Heart left ventricle (tissue), 16 donors: ENCODE measurements around the gene EFHC1. TPM values are rescaled to one million over a fixed set of nuclear protein-coding genes. Genes with fewer than 3 reads are reported as not detected.
"Not testable (repeated sequence)": the region's sequence is repeated elsewhere in the genome, so short reads cannot be mapped to it uniquely, and the experiment has no call there.

ENCODE experiments used
- ATAC-seq, 4 donors: fragments of 200-7000 bp; cut with Tn5 transposase; one replicate each; pipeline ENCODE4 v1.9.1; 2020 to 2022; ENCODE audit warnings: moderate library complexity in 4 of 4, mild to moderate bottlenecking in 3 of 4, moderate number of reproducible peaks in 1 of 4
- DNase-seq, 5 donors: peaks; one replicate each; pipeline ENCODE4 v3.0.0-alpha.2; 2020
- H3K27ac ChIP-seq, 12 donors: fragments of 200-600 bp; sonication (generic) in 4 of 12; one replicate each; pipeline versions ENCODE4 v1.5.0 to v1.8.0; 2016 to 2022; ENCODE audit warnings: mild to moderate bottlenecking in 2 of 12
- H3K27me3 ChIP-seq, 9 donors: fragments of 200-600 bp; sonication (generic) in 2 of 9; one replicate each; pipeline versions ENCODE4 v1.5.1 to v1.8.0; 2016 to 2022; ENCODE audit warnings: mild to moderate bottlenecking in 3 of 9
- H3K36me3 ChIP-seq, 9 donors: fragments of 200-600 bp; sonication (generic) in 2 of 9; one replicate each; pipeline versions ENCODE4 v1.5.0 to v1.8.0; 2018 to 2022; ENCODE audit warnings: mild to moderate bottlenecking in 2 of 9
- H3K4me1 ChIP-seq, 12 donors: fragments of 200-600 bp; sonication (generic) in 4 of 12; one replicate each; pipeline versions ENCODE4 v1.5.0 to v1.8.0; 2016 to 2022; ENCODE audit warnings: mild to moderate bottlenecking in 3 of 12
- H3K4me3 ChIP-seq, 12 donors: fragments of 200-600 bp; sonication (generic) in 4 of 12; one replicate each; pipeline versions ENCODE4 v1.5.0 to v1.8.0; 2017 to 2022; ENCODE audit warnings: mild to moderate bottlenecking in 9 of 12, moderate library complexity in 4 of 12
- H3K9me3 ChIP-seq, 12 donors: fragments of 200-600 bp; sonication (generic) in 4 of 12; one replicate each; pipeline versions ENCODE4 v1.5.0 to v1.8.0; 2016 to 2022; ENCODE audit warnings: mild to moderate bottlenecking in 1 of 12
- CTCF ChIP-seq, 12 donors: fragments of 200-600 bp; sonication (generic) in 4 of 12; IDR thresholded peaks; one replicate each; pipeline versions ENCODE4 v1.5.0 to v1.8.0; 2018 to 2022; ENCODE audit warnings: antibody characterized with exemption in 12 of 12, mild to moderate bottlenecking in 5 of 12
- POLR2A ChIP-seq, 2 donors: fragments of 450-650 bp; IDR thresholded peaks; one replicate each; pipeline ENCODE4 v1.6.1; 2017; ENCODE audit warnings: antibody characterized with exemption in 2 of 2, mild to moderate bottlenecking in 2 of 2, moderate library complexity in 2 of 2
- WGBS, 4 donors: extraction: QIAGEN DNeasy Blood & Tissue Kit in 2 of 4; methylation state at CpG; one replicate each; pipeline versions ENCODE4 v1.1.5 to v1.1.7; 2013 to 2018; 5-methylcytosine and 5-hydroxymethylcytosine counted together
- intact Hi-C, 10 donors: fragments of 100-400 bp; cut with DNase I; formaldehyde crosslinking; loops; one replicate each; pipeline versions ENCODE4 v1.11.1 to v1.14.2; 2022
- polyA plus RNA-seq, 2 donors: library from polyadenylated mRNA; stranded (reverse); fragments of 200-250 nt; gene quantifications; one replicate each; pipeline ENCODE4 v1.2.3, GENCODE V29; 2013
- total RNA-seq, 9 donors: library from RNA; depleted of rRNA in 2 of 9; stranded (reverse); fragments of >200 nt in 2 of 9; fragmentation: NEBNext Ultra II Directional in 3 of 9; extraction: Animal tissue kit (Norgen Biotek cat#: 25700) in 3 of 9; gene quantifications; one replicate each; pipeline versions ENCODE4 v1.1.0 to v1.2.4, GENCODE V29; 2016 to 2023
- donor health status: ischemic (EF 13 %, LVEDD 7.1; RV severe dilation, severe dysfunction).
- donor health status: healthy with polysubstance abuse.
- donor health status: DM: no; HTN: yes; CAD: no.
- donor health status: DM: no; HTN: no; CAD: no.
- donor health status: ischemic (EF 25% LVEDD 6.9; RV normal size, moderate dysfunction).
- donor health status: ischemic (EF 25% LVEDD 5.7; RV mildly dilated, moderate dysfunction).
- donor health status: healthy.
- donor health status: DM: yes; HTN: yes; CAD: no.
- donor health status: ischemic (EF 35%, LVEDD 5.7; RV mildly dilated, moderate dysfunction).
- donor health status: nonischemic (EF 11% LVEDD 7.7; RV severe dilation, severe dysfunction).
- donor health status: DM: yes; HTN: yes; CAD: no.
- donor health status: PGD.
- donor health status: ischemic (EF 29% LVEDD 5.4; RV normal size, mild dysfunction).
- donor health status: nonischemic (EF 23%, LVEDD 6.1; RV moderate dilation, normal function).

EFHC1 gene
- total and polyA plus RNA-seq, 11 donors: 2.6 to 14.4 (median 4.3) TPM

- 56 to 72% (median 68%) methylated on average over 3 of the region's 3 CpGs for WGBS, 4 donors
- intact Hi-C loops: loop anchor here in 7 of 10 donors (5.0 to 10.0 kb wide), 4 partner anchors 74 to 154 kb away; partner anchors contain the start of gene TRAM2 (in 4 of the 7)
- no peaks in the 10 kb centered on the region for H3K27me3 ChIP-seq
- no peak overlapping the region for H3K4me3 ChIP-seq
- TF ChIP-seq POLR2A (IDR thresholded peaks at IDR 0.05) (no peak), CTCF (IDR thresholded peaks at IDR 0.05) (no peak)
- H3K9me3 ChIP-seq: no peaks in the 10 kb centered on the region
- DNase-seq (no peak), ATAC-seq (no peak)
- peak overlapping the region in 10 of 12 donors; percentile 0 to 70 (median 49) for H3K27ac ChIP-seq
- peaks cover 0 to 31% (median 15%) of the 10 kb centered on the region in 12 donors for H3K4me1 ChIP-seq
- peaks cover 0 to 11% (median 4%) of the 10 kb centered on the region in 9 donors for H3K36me3 ChIP-seq
These were observed 3.3 kb downstream of the EFHC1 start for GRCh38 chr6:52423448-52423847.

- no peaks in the 10 kb centered on the region for H3K9me3 ChIP-seq
- H3K27ac ChIP-seq: peak overlapping the region in 10 of 12 donors; percentile 0 to 70 (median 50)
- peaks cover 0 to 14% (median 4%) of the 10 kb centered on the region in 9 donors for H3K36me3 ChIP-seq
- DNase-seq: peak in 3 of 5 donors; percentile 26 to 66 (median 49)
- H3K4me3 ChIP-seq: no peak overlapping the region
- H3K27me3 ChIP-seq: no peaks in the 10 kb centered on the region
- H3K4me1 ChIP-seq: peaks cover 0 to 31% (median 12%) of the 10 kb centered on the region in 12 donors
- 66 to 78% (median 73%) methylated on average over 8 of the region's 8 CpGs for WGBS, 4 donors
- intact Hi-C loops: loop anchor here in 7 of 10 donors (5.0 to 10.0 kb wide), 4 partner anchors 73 to 153 kb away; partner anchors contain the start of gene TRAM2 (in 4 of the 7)
- TF ChIP-seq CTCF (IDR thresholded peaks at IDR 0.05): no peak
- no peak for TF ChIP-seq POLR2A (IDR thresholded peaks at IDR 0.05)
- ATAC-seq: peak in 2 of 4 donors; percentile 21 to 45
These were observed 3.8 kb downstream of the EFHC1 start for GRCh38 chr6:52423971-52424381.

GRCh38 chr6:52424513-52424912 is 4.4 kb downstream of the EFHC1 start:
- no peak for DNase-seq
- H3K27ac ChIP-seq: peak overlapping the region in 9 of 12 donors; percentile 8 to 70 (median 45)
- H3K9me3 ChIP-seq: peaks cover 0 to 4% (median 0%) of the 10 kb centered on the region in 12 donors
- H3K4me3 ChIP-seq: no peak overlapping the region
- WGBS, 4 donors: 66 to 82% (median 80%) methylated on average over 2 of the region's 2 CpGs
- TF ChIP-seq CTCF (IDR thresholded peaks at IDR 0.05): peak in 1 of 12 donors; percentile 9
- no peak for TF ChIP-seq POLR2A (IDR thresholded peaks at IDR 0.05)
- H3K36me3 ChIP-seq: peaks cover 0 to 14% (median 4%) of the 10 kb centered on the region in 9 donors
- intact Hi-C loops: loop anchor here in 7 of 10 donors (5.0 to 10.0 kb wide), 4 partner anchors 73 to 153 kb away; partner anchors contain the start of gene TRAM2 (in 4 of the 7)
- no peak for ATAC-seq
- no peaks in the 10 kb centered on the region for H3K27me3 ChIP-seq
- peaks cover 0 to 26% (median 8%) of the 10 kb centered on the region in 12 donors for H3K4me1 ChIP-seq

- Histone ChIP-seq H3K4me3 (no peak overlapping the region), H3K27me3 (no peaks in the 10 kb centered on the region), H3K36me3 (peaks cover 0 to 19% (median 4%) of the 10 kb centered on the region in 9 donors), H3K9me3 (peaks cover 0 to 4% (median 0%) of the 10 kb centered on the region in 12 donors), H3K27ac (no peak overlapping the region), H3K4me1 (peaks cover 0 to 14% (median 0%) of the 10 kb centered on the region in 12 donors)
- ATAC-seq (no peak), DNase-seq (no peak)
- intact Hi-C loops: loop anchor here in 1 of 10 donors (10.0 kb wide), 1 partner anchor 148 kb away; the partner anchor contains the start of gene TRAM2
- TF ChIP-seq CTCF (IDR thresholded peaks at IDR 0.05): no peak
- TF ChIP-seq POLR2A (IDR thresholded peaks at IDR 0.05): no peak
These were observed 6.5 kb downstream of the EFHC1 start for GRCh38 chr6:52426667-52427066.

- not testable (repeated sequence) for H3K27me3 ChIP-seq, H3K9me3 ChIP-seq, ATAC-seq, DNase-seq, H3K4me1 ChIP-seq, H3K4me3 ChIP-seq, H3K27ac ChIP-seq
- peaks cover 0 to 24% (median 0%) of the 10 kb centered on the region in 9 donors for H3K36me3 ChIP-seq
- intact Hi-C loops: loop anchor here in 1 of 10 donors (5.0 kb wide), 1 partner anchor 34 kb away; no protein-coding TSS in a partner anchor
- WGBS, 4 donors: 64 to 93% (median 71%) methylated on average over 4 of the region's 4 CpGs
These were observed 13.2 kb downstream of the EFHC1 start for GRCh38 chr6:52433294-52433693.
